Erythroblast (primary cell): ENCODE measurements around the gene EXTL1.

ENCODE experiments used
- GATA1 ChIP-seq: IDR thresholded peaks from 2 replicates; pipeline ENCODE4 v1.6.1; 2011; ENCODE audit warnings: low read depth, mild to moderate bottlenecking, control low read depth, low read length, moderate library complexity
- POLR2A ChIP-seq: IDR thresholded peaks from 2 replicates; pipeline ENCODE4 v1.6.1; 2011; ENCODE audit warnings: mild to moderate bottlenecking, low read length

DNA sequence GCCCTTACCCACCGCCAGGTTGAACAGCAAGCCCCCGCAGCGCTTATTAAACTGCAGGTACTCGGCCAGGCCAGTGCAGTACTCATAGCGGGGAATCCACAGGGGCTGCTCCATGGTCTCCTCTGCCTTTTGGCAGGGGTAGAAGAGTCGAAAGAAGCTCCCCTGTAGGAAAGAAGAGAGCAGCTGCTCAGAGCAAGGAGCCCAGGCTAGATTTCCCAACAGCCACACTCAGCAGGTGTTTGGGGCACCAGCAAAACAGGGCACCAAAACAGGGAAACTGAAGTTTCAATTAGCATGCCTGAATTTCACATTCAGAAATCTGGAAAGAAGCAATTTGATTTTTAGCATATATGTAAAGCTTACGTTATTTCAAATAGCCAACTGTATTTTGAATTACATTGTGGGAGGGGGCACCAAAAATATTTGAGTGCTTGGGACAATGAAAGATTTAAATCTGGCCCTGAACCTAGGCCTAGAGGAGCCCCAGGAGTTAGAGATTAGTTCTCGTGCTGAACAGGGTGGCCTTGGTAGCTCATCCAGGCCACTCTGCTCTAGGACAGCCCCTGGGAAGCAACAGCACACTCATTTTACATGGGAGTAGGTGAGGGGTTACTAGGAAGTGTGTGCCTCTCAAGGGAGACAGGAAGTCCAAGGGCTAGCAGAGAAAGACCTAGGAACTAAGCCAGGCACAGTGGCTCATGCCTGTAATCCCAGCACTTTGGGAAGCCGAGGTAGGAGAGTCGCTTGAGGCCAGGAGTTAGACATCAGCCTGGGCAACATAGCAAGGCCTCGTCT is 31.9 kb upstream of the EXTL1 start:
- no peak for TF ChIP-seq POLR2A
- no peak for TF ChIP-seq GATA1
